ENCODE measurements around the gene JADE1. TPM values are rescaled to one million over a fixed set of nuclear protein-coding genes. Genes with fewer than 3 reads are reported as not detected.
A peak's percentile ranks its signal among the peaks of the same experiment; 100 is the strongest.

JADE1 gene
- total RNA-seq, 2 experiments from 2014 or later: 57.1 to 58.4 TPM

DNA sequence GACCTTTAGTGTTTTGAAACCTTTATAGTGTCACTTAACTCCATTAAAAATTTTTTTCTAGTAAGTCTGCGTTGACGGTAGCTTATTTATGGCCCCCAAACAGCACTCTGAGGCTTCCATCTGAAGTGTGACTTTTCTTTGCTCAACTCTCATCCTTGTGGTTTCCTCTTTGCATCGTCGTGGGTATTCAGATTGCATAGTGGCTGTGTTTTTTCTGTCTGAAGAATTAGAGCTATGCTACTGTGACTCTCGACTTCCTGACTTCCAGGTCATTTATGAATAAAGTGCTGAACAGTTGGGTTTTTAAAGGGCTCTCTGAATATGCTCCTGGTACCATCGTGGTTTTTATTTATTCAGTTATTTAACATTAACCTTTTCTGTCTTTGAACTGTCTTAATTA lies 44.9 kb downstream of the JADE1 start:
- no peak overlapping the region for H3K4me3 ChIP-seq (ENCODE audit: low read length)
- H3K36me3 ChIP-seq (ENCODE audit: insufficient read depth, low read length): peaks cover 90% of the 10 kb centered on the region
- Mint-ChIP-seq H3K27me3 (no peaks in the 10 kb centered on the region), H3K27ac (peak overlapping the region; percentile 72), H3K9me3 (no peaks in the 10 kb centered on the region), H3K36me3 (ENCODE audit: low read depth) (peaks cover 94% of the 10 kb centered on the region), H3K4me3 (peak overlapping the region; percentile 17), H3K4me1 (ENCODE audit: low read depth) (peaks cover 43% of the 10 kb centered on the region)
- H3K27me3 ChIP-seq (ENCODE audit: control insufficient read depth in 1 of 2, insufficient read depth in 2 of 2, low read length in 2 of 2): no peaks in the 10 kb centered on the region
- no peaks in the 10 kb centered on the region for H3K9me3 ChIP-seq (ENCODE audit: control insufficient read depth in 1 of 2, insufficient read depth in 1 of 2, low read length in 2 of 2)
- peak overlapping the region; percentile 10 to 65 for H3K27ac ChIP-seq (ENCODE audit: low read depth in 1 of 2, low read length in 2 of 2)
- ATAC-seq (ENCODE audit: poor library complexity): peak; percentile 91
- intact Hi-C loops (cut with DNase I, micrococcal nuclease): loop anchor here in 1 of 2 experiments (2.0 kb wide), 1 partner anchor 42 kb away; no protein-coding TSS in a partner anchor
- DNase-seq: peak in 4 of 14 experiments; percentile 16 to 76 (median 54)
- peaks cover 15% of the 10 kb centered on the region for H3K4me1 ChIP-seq (ENCODE audit: insufficient read depth, low read length)
- TF ChIP-seq, protein P1, sequence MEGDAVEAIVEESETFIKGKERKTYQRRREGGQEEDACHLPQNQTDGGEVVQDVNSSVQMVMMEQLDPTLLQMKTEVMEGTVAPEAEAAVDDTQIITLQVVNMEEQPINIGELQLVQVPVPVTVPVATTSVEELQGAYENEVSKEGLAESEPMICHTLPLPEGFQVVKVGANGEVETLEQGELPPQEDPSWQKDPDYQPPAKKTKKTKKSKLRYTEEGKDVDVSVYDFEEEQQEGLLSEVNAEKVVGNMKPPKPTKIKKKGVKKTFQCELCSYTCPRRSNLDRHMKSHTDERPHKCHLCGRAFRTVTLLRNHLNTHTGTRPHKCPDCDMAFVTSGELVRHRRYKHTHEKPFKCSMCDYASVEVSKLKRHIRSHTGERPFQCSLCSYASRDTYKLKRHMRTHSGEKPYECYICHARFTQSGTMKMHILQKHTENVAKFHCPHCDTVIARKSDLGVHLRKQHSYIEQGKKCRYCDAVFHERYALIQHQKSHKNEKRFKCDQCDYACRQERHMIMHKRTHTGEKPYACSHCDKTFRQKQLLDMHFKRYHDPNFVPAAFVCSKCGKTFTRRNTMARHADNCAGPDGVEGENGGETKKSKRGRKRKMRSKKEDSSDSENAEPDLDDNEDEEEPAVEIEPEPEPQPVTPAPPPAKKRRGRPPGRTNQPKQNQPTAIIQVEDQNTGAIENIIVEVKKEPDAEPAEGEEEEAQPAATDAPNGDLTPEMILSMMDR (IDR thresholded peaks at IDR 0.05): no peak
- ChIA-PET POLR2A (interaction anchor here (0.6 to 3.2 kb wide), 4 partner anchors 8 to 566 kb away, joined by 3 to 16 read pairs (median 3); partner anchors contain the start of genes PGRMC2 and SCLT1), CTCF (no interaction called here)

DNA sequence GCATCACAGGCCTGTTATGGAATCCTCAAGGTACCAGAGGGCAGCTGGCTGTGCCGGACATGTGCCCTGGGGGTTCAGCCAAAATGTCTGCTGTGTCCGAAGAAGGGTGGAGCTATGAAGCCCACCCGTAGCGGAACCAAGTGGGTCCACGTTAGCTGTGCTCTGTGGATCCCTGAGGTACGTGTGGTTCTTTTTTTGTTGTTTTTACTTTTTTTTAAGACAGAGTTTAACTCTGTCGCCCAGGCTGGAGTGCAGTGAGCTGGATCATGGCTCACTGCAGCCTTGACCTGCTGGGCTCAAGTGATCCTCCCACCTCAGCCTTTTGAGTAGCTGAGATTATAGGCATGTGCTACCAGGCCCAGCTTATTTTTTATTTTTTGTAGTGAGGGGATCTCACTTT lies 46.1 kb downstream of the JADE1 start:
- Histone ChIP-seq H3K4me1 (ENCODE audit: insufficient read depth, low read length) (peaks cover 15% of the 10 kb centered on the region), H3K36me3 (ENCODE audit: insufficient read depth, low read length) (peaks cover 90% of the 10 kb centered on the region), H3K27ac (ENCODE audit: low read depth in 1 of 2, low read length in 2 of 2) (no peak overlapping the region), H3K4me3 (ENCODE audit: low read length) (no peak overlapping the region), H3K9me3 (ENCODE audit: control insufficient read depth in 1 of 2, insufficient read depth in 1 of 2, low read length in 2 of 2) (no peaks in the 10 kb centered on the region), H3K27me3 (ENCODE audit: control insufficient read depth in 1 of 2, insufficient read depth in 2 of 2, low read length in 2 of 2) (no peaks in the 10 kb centered on the region)
- Mint-ChIP-seq H3K36me3 (ENCODE audit: low read depth) (peaks cover 95% of the 10 kb centered on the region), H3K4me3 (no peak overlapping the region), H3K9me3 (no peaks in the 10 kb centered on the region), H3K4me1 (ENCODE audit: low read depth) (peaks cover 52% of the 10 kb centered on the region), H3K27me3 (no peaks in the 10 kb centered on the region), H3K27ac (no peak overlapping the region)
- CTCF ChIA-PET: interaction anchor here (0.7 kb wide), 1 partner anchor 14 kb away, joined by 3 read pairs; no protein-coding TSS in a partner anchor
- TF ChIP-seq, protein P1 (IDR thresholded peaks at IDR 0.05): no peak
- no peak for ATAC-seq (ENCODE audit: poor library complexity)
- DNase-seq: no peak
- POLR2A ChIA-PET: interaction anchor here (3.2 kb wide), 1 partner anchor 43 kb away, joined by 16 read pairs; no protein-coding TSS in a partner anchor
- intact Hi-C loops (cut with DNase I, micrococcal nuclease): loop anchor here in 1 of 2 experiments (2.0 kb wide), 1 partner anchor 43 kb away; no protein-coding TSS in a partner anchor

GRCh38 chr4:128856246-128856645 lies 46.7 kb downstream of the JADE1 start:
- POLR2A ChIA-PET: interaction anchor here (3.2 kb wide), 1 partner anchor 44 kb away, joined by 16 read pairs; no protein-coding TSS in a partner anchor
- Histone ChIP-seq H3K4me3 (ENCODE audit: low read length) (no peak overlapping the region), H3K9me3 (ENCODE audit: control insufficient read depth in 1 of 2, insufficient read depth in 1 of 2, low read length in 2 of 2) (no peaks in the 10 kb centered on the region), H3K4me1 (ENCODE audit: insufficient read depth, low read length) (peaks cover 19% of the 10 kb centered on the region), H3K27me3 (ENCODE audit: control insufficient read depth in 1 of 2, insufficient read depth in 2 of 2, low read length in 2 of 2) (no peaks in the 10 kb centered on the region), H3K36me3 (ENCODE audit: insufficient read depth, low read length) (peaks cover 87% of the 10 kb centered on the region), H3K27ac (ENCODE audit: low read depth in 1 of 2, low read length in 2 of 2) (no peak overlapping the region)
- TF ChIP-seq, protein P1 (IDR thresholded peaks at IDR 0.05): no peak
- H3K27ac Mint-ChIP-seq: peak overlapping the region; percentile 53
- intact Hi-C loops (cut with DNase I, micrococcal nuclease): no loop called here
- H3K36me3 Mint-ChIP-seq (ENCODE audit: low read depth): peaks cover 95% of the 10 kb centered on the region
- ATAC-seq (ENCODE audit: poor library complexity) (no peak), DNase-seq (no peak)
- peaks cover 57% of the 10 kb centered on the region for H3K4me1 Mint-ChIP-seq (ENCODE audit: low read depth)
- CTCF ChIA-PET: interaction anchor here (0.5 kb wide), 1 partner anchor 11 kb away, joined by 3 read pairs; no protein-coding TSS in a partner anchor
- H3K27me3 Mint-ChIP-seq: no peaks in the 10 kb centered on the region
- H3K4me3 Mint-ChIP-seq: no peak overlapping the region
- no peaks in the 10 kb centered on the region for H3K9me3 Mint-ChIP-seq
